Measurements from ENCODE around the gene SAMD8. TPM values are rescaled to one million over a fixed set of nuclear protein-coding genes. Genes with fewer than 3 reads are reported as not detected.

SAMD8 gene
- total and polyA plus RNA-seq, 10 of the 15 experiments (the other 5 are each of a cell fraction or from before 2014, with no cell fraction given): 2.8 to 26.0 (median 9.3) TPM

GRCh38 chr10:75100764-75101291 lies 10.6 kb upstream of the SAMD8 start:
- H3K27ac ChIP-seq (ENCODE audit: control insufficient read depth, insufficient read depth): no peak overlapping the region
- H3K9ac ChIP-seq (ENCODE audit: control insufficient read depth, insufficient read depth, low read length): no peak overlapping the region
- ChIA-PET RAD21 (ENCODE audit: unreplicated experiment) (interaction anchor here (1.0 to 4.2 kb wide), 5 partner anchors 57 to 857 kb away, joined by 3 to 25 read pairs (median 4); partner anchors contain the start of gene COMTD1), CTCF (interaction anchor here (0.5 to 7.8 kb wide), 11 partner anchors 9 to 858 kb away, joined by 3 to 71 read pairs (median 4); partner anchors contain the start of genes COMTD1 and SAMD8), POLR2A (interaction anchor here (0.5 kb wide), 1 partner anchor 28 kb away, joined by 4 read pairs; no protein-coding TSS in a partner anchor), SMC1A (ENCODE audit: uncharacterized antibody, unreplicated experiment) (interaction anchor here (0.6 to 2.4 kb wide), 6 partner anchors 73 to 857 kb away, joined by 3 to 10 read pairs (median 4); no protein-coding TSS in a partner anchor)
- no peaks in the 10 kb centered on the region for H4K20me1 ChIP-seq (ENCODE audit: control insufficient read depth, insufficient read depth)
- H3K4me2 ChIP-seq (ENCODE audit: control insufficient read depth, insufficient read depth): no peak overlapping the region
- no peak overlapping the region; the same call in 1 of the 2 replicates for H2AFZ ChIP-seq (ENCODE audit: control insufficient read depth, low read depth, low read length)
- no peaks in the 10 kb centered on the region for H3K27me3 ChIP-seq (replicated peaks in 1 of 2; ENCODE audit: control insufficient read depth in 2 of 2, insufficient read depth in 2 of 2, low read length in 1 of 2)
- no peaks in the 10 kb centered on the region for H3K36me3 ChIP-seq (ENCODE audit: control insufficient read depth in 2 of 2, insufficient read depth in 2 of 2, low read length in 1 of 2)
- DNase-seq (ENCODE audit: low read depth, low spot score) (no peak), FAIRE-seq (no peak), ATAC-seq (no peak)
- in situ Hi-C loops (cut with MboI) (loop anchor here (5.0 kb wide), 1 partner anchor 834 kb away; no protein-coding TSS in a partner anchor), intact Hi-C loops (cut with micrococcal nuclease; ENCODE audit: unreplicated experiment) (loop anchor here (2.0 to 10.0 kb wide), 3 partner anchors 362 to 676 kb away; no protein-coding TSS in a partner anchor)
- TF ChIP-seq RB1 (IDR thresholded peaks at IDR 0.05; ENCODE audit: borderline replicate concordance): no peak
- TF ChIP-seq, protein P1, sequence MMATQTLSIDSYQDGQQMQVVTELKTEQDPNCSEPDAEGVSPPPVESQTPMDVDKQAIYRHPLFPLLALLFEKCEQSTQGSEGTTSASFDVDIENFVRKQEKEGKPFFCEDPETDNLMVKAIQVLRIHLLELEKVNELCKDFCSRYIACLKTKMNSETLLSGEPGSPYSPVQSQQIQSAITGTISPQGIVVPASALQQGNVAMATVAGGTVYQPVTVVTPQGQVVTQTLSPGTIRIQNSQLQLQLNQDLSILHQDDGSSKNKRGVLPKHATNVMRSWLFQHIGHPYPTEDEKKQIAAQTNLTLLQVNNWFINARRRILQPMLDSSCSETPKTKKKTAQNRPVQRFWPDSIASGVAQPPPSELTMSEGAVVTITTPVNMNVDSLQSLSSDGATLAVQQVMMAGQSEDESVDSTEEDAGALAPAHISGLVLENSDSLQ (IDR thresholded peaks at IDR 0.05): no peak
- TF ChIP-seq ZBED1 (IDR thresholded peaks at IDR 0.05; ENCODE audit: borderline replicate concordance): no peak
- TF ChIP-seq BCL3 (IDR thresholded peaks at IDR 0.05; ENCODE audit: borderline replicate concordance, insufficient read depth, low read depth, low read length, poor library complexity, severe bottlenecking): no peak
- no peak for TF ChIP-seq TCF12 (IDR thresholded peaks at IDR 0.05; ENCODE audit: low read depth, low read length)
- no peak for TF ChIP-seq NFYB (IDR thresholded peaks at IDR 0.05; ENCODE audit: insufficient read depth, low read depth, low read length)
- no peak for TF ChIP-seq HCFC1 (IDR thresholded peaks at IDR 0.05; ENCODE audit: low read length)
- TF ChIP-seq RFX5 (IDR thresholded peaks at IDR 0.05; ENCODE audit: low read depth, low read length): no peak
- no peak for TF ChIP-seq WRNIP1 (IDR thresholded peaks at IDR 0.05; ENCODE audit: borderline replicate concordance, low read depth, low read length)
- TF ChIP-seq TCF7 (IDR thresholded peaks at IDR 0.05; ENCODE audit: borderline replicate concordance): no peak
- no peak for TF ChIP-seq REST (IDR thresholded peaks at IDR 0.05; ENCODE audit: low read depth, low read length)
- no peak for TF ChIP-seq MEF2A (IDR thresholded peaks at IDR 0.05; ENCODE audit: insufficient read depth, low read depth, low read length)
- 31% methylated on average over 4 of the region's 4 CpGs for WGBS (ENCODE audit: insufficient coverage, insufficient replicate concordance, low lambda C conversion rate, missing lambda C conversion rate)
- no peak overlapping the region for H3K4me3 ChIP-seq
- H3K9me3 ChIP-seq (replicated peaks; ENCODE audit: control insufficient read depth, insufficient read depth, low read length): no peaks in the 10 kb centered on the region
- peaks cover 3% of the 10 kb centered on the region; the same call in 1 of the 2 replicates for H3K4me1 ChIP-seq (ENCODE audit: control insufficient read depth, insufficient read depth, low read length)
- no peaks in the 10 kb centered on the region for H3K79me2 ChIP-seq (ENCODE audit: control insufficient read depth, insufficient read depth, low read length)
- BruUV-seq (replicated peaks): no TSS peak

All from GM12878 (cell line).